Measurements from ENCODE around the gene EIF2S1. TPM values are rescaled to one million over a fixed set of nuclear protein-coding genes. Genes with fewer than 3 reads are reported as not detected.
A peak's percentile ranks its signal among the peaks of the same experiment; 100 is the strongest.

Gene EIF2S1
- total RNA-seq, 1 experiment from 2014 or later: 192 TPM

DNA sequence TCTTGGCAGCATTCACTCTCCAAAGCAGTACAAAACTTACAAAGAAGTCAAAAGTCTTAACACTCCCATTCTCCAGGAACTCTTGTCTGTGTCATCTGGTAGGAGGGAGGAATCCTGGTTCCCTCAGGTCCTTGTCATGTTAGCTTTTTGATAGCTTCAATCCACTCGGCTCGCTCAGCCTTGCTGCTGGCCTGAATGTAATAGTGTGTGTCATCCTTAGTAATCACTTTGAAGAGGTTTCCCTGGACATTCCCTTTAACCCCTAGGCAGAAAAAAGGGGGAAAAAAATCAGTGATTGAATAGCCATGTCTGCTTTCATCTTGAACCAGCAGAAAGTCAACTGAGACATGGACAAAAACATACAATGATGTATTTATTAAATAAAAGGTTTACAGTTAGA, 27.1 kb downstream of the EIF2S1 start:
- intact Hi-C loops (cut with micrococcal nuclease): no loop called here
- no peak overlapping the region for H3K4me2 ChIP-seq (ENCODE audit: low read length)
- no peaks in the 10 kb centered on the region for H3K9me2 ChIP-seq (ENCODE audit: insufficient read depth)
- no peak overlapping the region for H2AFZ ChIP-seq (ENCODE audit: low read depth, low read length, poor library complexity, severe bottlenecking)
- ATAC-seq: peak; percentile 59; the same call in 1 of the 2 replicates
- H3K4me1 ChIP-seq (ENCODE audit: control insufficient read depth in 1 of 2, insufficient read depth in 2 of 2, low read length in 2 of 2): peaks cover 0 to 7% of the 10 kb centered on the region in 2 experiments; a peak in 2 of 4 replicates
- CTCF ChIA-PET: interaction anchor here (2.0 kb wide), 1 partner anchor 27 kb away, joined by 6 read pairs; the partner anchor contains the start of genes ATP6V1D and EIF2S1
- no peaks in the 10 kb centered on the region for H3K9me3 ChIP-seq (ENCODE audit: control insufficient read depth in 1 of 2, insufficient read depth in 1 of 2, low read depth in 1 of 2, low read length in 2 of 2)
- BruUV-seq (replicated peaks): no TSS peak
- H4K20me1 ChIP-seq (ENCODE audit: insufficient read depth): 0 out of 2 replicates have a peak, but pooled peaks cover 6% of the 10 kb centered on the region
- POLR2A ChIA-PET: interaction anchor here (1.6 kb wide), 1 partner anchor 25 kb away, joined by 4 read pairs; the partner anchor contains the start of gene PLEK2
- peaks cover 10% of the 10 kb centered on the region for H3K79me2 ChIP-seq (ENCODE audit: insufficient read depth, low read length)
- H3K4me3 ChIP-seq (replicated peaks in 1 of 2; ENCODE audit: low read depth in 1 of 2, low read length in 2 of 2): no peak overlapping the region
- no peak overlapping the region for H3K9ac ChIP-seq (ENCODE audit: low read length)
- no peak overlapping the region for H3K27ac ChIP-seq (ENCODE audit: low read depth, low read length)
- TF ChIP-seq ZNF274 (IDR thresholded peaks at IDR 0.05; ENCODE audit: low read depth, low read length): no peak
- TF ChIP-seq, protein P1, sequence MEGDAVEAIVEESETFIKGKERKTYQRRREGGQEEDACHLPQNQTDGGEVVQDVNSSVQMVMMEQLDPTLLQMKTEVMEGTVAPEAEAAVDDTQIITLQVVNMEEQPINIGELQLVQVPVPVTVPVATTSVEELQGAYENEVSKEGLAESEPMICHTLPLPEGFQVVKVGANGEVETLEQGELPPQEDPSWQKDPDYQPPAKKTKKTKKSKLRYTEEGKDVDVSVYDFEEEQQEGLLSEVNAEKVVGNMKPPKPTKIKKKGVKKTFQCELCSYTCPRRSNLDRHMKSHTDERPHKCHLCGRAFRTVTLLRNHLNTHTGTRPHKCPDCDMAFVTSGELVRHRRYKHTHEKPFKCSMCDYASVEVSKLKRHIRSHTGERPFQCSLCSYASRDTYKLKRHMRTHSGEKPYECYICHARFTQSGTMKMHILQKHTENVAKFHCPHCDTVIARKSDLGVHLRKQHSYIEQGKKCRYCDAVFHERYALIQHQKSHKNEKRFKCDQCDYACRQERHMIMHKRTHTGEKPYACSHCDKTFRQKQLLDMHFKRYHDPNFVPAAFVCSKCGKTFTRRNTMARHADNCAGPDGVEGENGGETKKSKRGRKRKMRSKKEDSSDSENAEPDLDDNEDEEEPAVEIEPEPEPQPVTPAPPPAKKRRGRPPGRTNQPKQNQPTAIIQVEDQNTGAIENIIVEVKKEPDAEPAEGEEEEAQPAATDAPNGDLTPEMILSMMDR (IDR thresholded peaks at IDR 0.05 in 2 of 3, conservative IDR thresholded peaks at IDR 0.05 in 1 of 3; ENCODE audit: borderline replicate concordance in 1 of 3, insufficient read depth in 1 of 3, low read depth in 2 of 3, low read length in 2 of 3): no peak
- TF ChIP-seq, protein P2, sequence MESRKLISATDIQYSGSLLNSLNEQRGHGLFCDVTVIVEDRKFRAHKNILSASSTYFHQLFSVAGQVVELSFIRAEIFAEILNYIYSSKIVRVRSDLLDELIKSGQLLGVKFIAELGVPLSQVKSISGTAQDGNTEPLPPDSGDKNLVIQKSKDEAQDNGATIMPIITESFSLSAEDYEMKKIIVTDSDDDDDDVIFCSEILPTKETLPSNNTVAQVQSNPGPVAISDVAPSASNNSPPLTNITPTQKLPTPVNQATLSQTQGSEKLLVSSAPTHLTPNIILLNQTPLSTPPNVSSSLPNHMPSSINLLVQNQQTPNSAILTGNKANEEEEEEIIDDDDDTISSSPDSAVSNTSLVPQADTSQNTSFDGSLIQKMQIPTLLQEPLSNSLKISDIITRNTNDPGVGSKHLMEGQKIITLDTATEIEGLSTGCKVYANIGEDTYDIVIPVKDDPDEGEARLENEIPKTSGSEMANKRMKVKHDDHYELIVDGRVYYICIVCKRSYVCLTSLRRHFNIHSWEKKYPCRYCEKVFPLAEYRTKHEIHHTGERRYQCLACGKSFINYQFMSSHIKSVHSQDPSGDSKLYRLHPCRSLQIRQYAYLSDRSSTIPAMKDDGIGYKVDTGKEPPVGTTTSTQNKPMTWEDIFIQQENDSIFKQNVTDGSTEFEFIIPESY (IDR thresholded peaks at IDR 0.05; ENCODE audit: extremely low read depth, insufficient replicate concordance, low read length): no peak
- 0 out of 2 replicates have a peak, but pooled peaks have one; percentile 16 for TF ChIP-seq POLR2AphosphoS5 (IDR thresholded peaks at IDR 0.05; ENCODE audit: low read depth, low read length)
- TF ChIP-seq FOSL1 (IDR thresholded peaks at IDR 0.05; ENCODE audit: low read depth): no peak
- H3K27me3 ChIP-seq (ENCODE audit: insufficient read depth, low read length): no peaks in the 10 kb centered on the region
- H3K36me3 ChIP-seq (ENCODE audit: control insufficient read depth in 1 of 2, insufficient read depth in 2 of 2, low read length in 2 of 2): peaks cover 52 to 69% of the 10 kb centered on the region in 2 experiments
- RAD21 ChIA-PET (ENCODE audit: low non-redundant PET in 1 of 2, low total read pairs in 2 of 2, uncharacterized antibody in 2 of 2, unreplicated experiment in 2 of 2): no interaction called here
- DNase-seq (ENCODE audit: low read depth, low spot score): no peak

Data from HCT116 (cell line).